Smooth muscle cell of the brain vasculature (primary cell): ENCODE results near the gene HSP90AB1.

Experiments
- DNase-seq: peaks from one replicate; pipeline ENCODE4 v3.0.0-alpha.2; 2012; ENCODE audit warnings: low read depth, low spot score

The HSP90AB1 gene

GRCh38 chr6:44268095-44268628 lies 21.3 kb downstream of the HSP90AB1 start:
- no peak for DNase-seq

GRCh38 chr6:44269178-44269920 lies 22.4 kb downstream of the HSP90AB1 start:
- no peak for DNase-seq

- DNase-seq: no peak
These were observed 23.1 kb downstream of the HSP90AB1 start, which contains the start of gene TMEM151B for GRCh38 chr6:44269921-44270525. Gene TMEM151B (plus strand): TSS chr6:44270450. CDS start chr6:44270743, 293 bp downstream.

- DNase-seq: no peak
These were observed 23.9 kb downstream of the HSP90AB1 start for GRCh38 chr6:44270526-44271405.

GRCh38 chr6:44271406-44271723 lies 24.5 kb downstream of the HSP90AB1 start:
- DNase-seq: no peak

- no peak for DNase-seq
These were observed 25.0 kb downstream of the HSP90AB1 start for GRCh38 chr6:44271914-44272313.

GRCh38 chr6:44272529-44272928 lies 25.6 kb downstream of the HSP90AB1 start:
- DNase-seq: no peak

- no peak for DNase-seq
These were observed 26.2 kb downstream of the HSP90AB1 start for GRCh38 chr6:44272999-44273566.

- DNase-seq: no peak
These were observed 26.7 kb downstream of the HSP90AB1 start for GRCh38 chr6:44273617-44274016.

GRCh38 chr6:44275271-44275748 lies 28.4 kb downstream of the HSP90AB1 start:
- DNase-seq: no peak

GRCh38 chr6:44275749-44276648 lies 29.1 kb downstream of the HSP90AB1 start:
- no peak for DNase-seq

- no peak for DNase-seq
These were observed 30.1 kb downstream of the HSP90AB1 start for GRCh38 chr6:44276667-44277640.

GRCh38 chr6:44277763-44278162 lies 30.9 kb downstream of the HSP90AB1 start:
- no peak for DNase-seq

GRCh38 chr6:44278315-44278714 lies 31.4 kb downstream of the HSP90AB1 start:
- no peak for DNase-seq

- DNase-seq: no peak
These were observed 32.1 kb downstream of the HSP90AB1 start for GRCh38 chr6:44278774-44279697.

- DNase-seq: no peak
These were observed 37.2 kb downstream of the HSP90AB1 start for GRCh38 chr6:44284121-44284520.

- no peak for DNase-seq
These were observed 38.0 kb downstream of the HSP90AB1 start for GRCh38 chr6:44284867-44285266.

- DNase-seq: no peak
These were observed 38.8 kb downstream of the HSP90AB1 start for GRCh38 chr6:44285552-44286284.
